Kidney epithelial cell (primary cell): ENCODE data around the gene ABCA6. TPM values are rescaled to one million over a fixed set of nuclear protein-coding genes. Genes with fewer than 3 reads are reported as not detected.

Experiments
- DNase-seq: peaks from one replicate; pipeline ENCODE4 v3.0.0-alpha.2; 2010; ENCODE audit warnings: low read depth
- H3K27me3 ChIP-seq: 2 replicates; pipeline ENCODE4 v1.6.0; 2011; ENCODE audit warnings: low read length; ENCODE audit not compliant: control insufficient read depth, insufficient read depth
- H3K36me3 ChIP-seq: 2 replicates; pipeline ENCODE4 v1.5.1; 2011; ENCODE audit warnings: low read length; ENCODE audit not compliant: control insufficient read depth, insufficient read depth
- H3K4me3 ChIP-seq: 2 replicates; pipeline ENCODE4 v1.5.1; 2011; ENCODE audit warnings: low read depth, mild to moderate bottlenecking, control low read depth, low read length
- CTCF ChIP-seq: IDR thresholded peaks from 2 replicates; pipeline ENCODE4 v1.5.1; 2011; ENCODE audit warnings: mild to moderate bottlenecking, moderate library complexity, low read length, control low read depth, inconsistent platforms; ENCODE audit not compliant: insufficient read depth, poor library complexity, severe bottlenecking
- total RNA-seq: library from RNA; depleted of rRNA; stranded (reverse); fragments of >200 nt; gene quantifications from 2 replicates; pipeline ENCODE4 v1.2.3, GENCODE V29; 2015

ABCA6 gene
- total RNA-seq, 1 donor from 2014 or later = 0.04 TPM

- TF ChIP-seq CTCF = no peak
- Histone ChIP-seq H3K27me3 (no peaks in the 10 kb centered on the region), H3K36me3 (no peaks in the 10 kb centered on the region), H3K4me3 (no peak overlapping the region)
- no peak for DNase-seq
Measured at GRCh38 chr17:69069226-69069750, 72.4 kb downstream of the ABCA6 start.

- DNase-seq = no peak
- H3K4me3 ChIP-seq = no peak overlapping the region
- H3K27me3 ChIP-seq = no peaks in the 10 kb centered on the region
- TF ChIP-seq CTCF = no peak
- no peaks in the 10 kb centered on the region for H3K36me3 ChIP-seq
Measured at GRCh38 chr17:69067274-69068047, 74.2 kb downstream of the ABCA6 start.

GRCh38 chr17:69066482-69066881 is 75.2 kb downstream of the ABCA6 start:
- no peak for DNase-seq
- no peak for TF ChIP-seq CTCF
- no peaks in the 10 kb centered on the region for H3K27me3 ChIP-seq
- H3K36me3 ChIP-seq = no peaks in the 10 kb centered on the region
- H3K4me3 ChIP-seq = no peak overlapping the region

GRCh38 chr17:69065113-69065512 is 76.6 kb downstream of the ABCA6 start:
- Histone ChIP-seq H3K36me3 (no peaks in the 10 kb centered on the region), H3K4me3 (no peak overlapping the region), H3K27me3 (no peaks in the 10 kb centered on the region)
- TF ChIP-seq CTCF = no peak
- DNase-seq = no peak

- no peak overlapping the region for H3K4me3 ChIP-seq
- no peaks in the 10 kb centered on the region for H3K36me3 ChIP-seq
- TF ChIP-seq CTCF = no peak
- H3K27me3 ChIP-seq = no peaks in the 10 kb centered on the region
- DNase-seq = no peak
Measured at GRCh38 chr17:69064476-69064875, 77.2 kb downstream of the ABCA6 start.

GRCh38 chr17:69064001-69064400 is 77.7 kb downstream of the ABCA6 start:
- no peak for DNase-seq
- H3K36me3 ChIP-seq = no peaks in the 10 kb centered on the region
- TF ChIP-seq CTCF = no peak
- no peaks in the 10 kb centered on the region for H3K27me3 ChIP-seq
- no peak overlapping the region for H3K4me3 ChIP-seq
